HG03442 (cell line): ENCODE data around the gene COL9A1.

Experiments
- ATAC-seq: cut with Tn5 transposase; IDR thresholded peaks from one replicate; pipeline ENCODE4 v1.9.1; 2021; ENCODE audit warnings: mild to moderate bottlenecking, moderate library complexity; ENCODE audit not compliant: unreplicated experiment

COL9A1 gene

GRCh38 chr6:70289299-70289698 is 13.6 kb downstream of the COL9A1 start:
- no peak for ATAC-seq

GRCh38 chr6:70286905-70287304 is 16.0 kb downstream of the COL9A1 start:
- no peak for ATAC-seq

- ATAC-seq = no peak
Observed at GRCh38 chr6:70285201-70285600, 17.7 kb downstream of the COL9A1 start.

DNA sequence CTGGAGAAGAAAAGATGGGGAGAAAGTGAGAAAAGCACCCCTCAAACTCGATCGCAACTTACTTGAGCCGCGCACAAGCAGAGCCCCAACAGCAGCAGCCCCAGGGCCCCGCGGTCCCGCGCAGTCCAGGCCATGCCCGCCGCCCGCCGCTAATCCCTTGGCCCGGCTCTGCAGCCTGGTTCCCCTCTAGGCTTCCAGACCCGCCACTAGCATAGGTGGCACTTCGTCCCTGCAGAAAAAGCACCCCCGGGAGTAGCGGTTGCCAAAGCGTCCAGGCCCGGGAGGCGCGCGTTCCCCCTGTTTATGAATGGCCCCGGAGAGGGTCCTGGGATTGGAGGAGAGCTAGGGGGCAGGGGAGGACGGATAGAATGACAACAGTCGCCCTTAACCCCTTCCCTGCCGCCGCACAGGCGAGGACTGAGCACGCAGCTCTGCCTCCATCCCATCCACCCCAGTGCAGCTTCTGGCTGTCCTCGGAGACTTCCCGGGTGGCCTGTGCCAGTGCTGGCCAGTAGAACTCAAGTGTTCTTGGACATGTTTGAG is 19.9 kb downstream of the COL9A1 start:
- no peak for ATAC-seq

DNA sequence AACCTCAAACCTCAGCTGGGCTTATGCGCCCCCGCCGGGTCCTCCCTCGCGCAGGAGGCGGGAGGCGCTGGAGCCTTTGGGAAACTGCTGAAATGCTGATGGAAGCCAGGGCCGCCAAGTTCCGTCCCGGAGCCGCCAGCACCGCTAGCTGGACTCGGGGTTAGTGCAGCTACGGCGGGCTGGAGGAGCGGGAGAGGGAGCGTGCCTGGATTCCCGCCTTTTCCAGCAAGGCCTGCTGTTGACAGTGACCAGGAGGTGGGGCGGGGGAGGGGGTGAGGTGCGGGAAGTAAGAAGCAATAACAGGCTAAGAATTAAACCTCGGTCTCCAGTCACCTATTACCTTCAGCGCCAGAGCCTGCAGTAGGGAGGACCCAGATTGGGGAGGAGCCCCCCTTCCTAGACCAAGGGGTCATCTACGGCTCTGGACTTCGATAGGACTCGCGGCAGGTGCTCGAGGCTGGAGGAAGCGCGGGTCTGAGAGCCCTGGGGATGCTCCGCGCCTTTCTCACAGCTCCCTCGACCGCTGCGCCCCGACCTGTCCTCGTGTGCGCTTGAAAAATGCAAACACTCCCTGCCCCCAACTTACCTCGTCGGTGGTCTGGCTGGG is 20.5 kb downstream of the COL9A1 start:
- ATAC-seq = no peak

- no peak for ATAC-seq
Observed at GRCh38 chr6:70281923-70282311, 21.0 kb downstream of the COL9A1 start.

GRCh38 chr6:70280400-70280853 is 22.5 kb downstream of the COL9A1 start:
- ATAC-seq = no peak

DNA sequence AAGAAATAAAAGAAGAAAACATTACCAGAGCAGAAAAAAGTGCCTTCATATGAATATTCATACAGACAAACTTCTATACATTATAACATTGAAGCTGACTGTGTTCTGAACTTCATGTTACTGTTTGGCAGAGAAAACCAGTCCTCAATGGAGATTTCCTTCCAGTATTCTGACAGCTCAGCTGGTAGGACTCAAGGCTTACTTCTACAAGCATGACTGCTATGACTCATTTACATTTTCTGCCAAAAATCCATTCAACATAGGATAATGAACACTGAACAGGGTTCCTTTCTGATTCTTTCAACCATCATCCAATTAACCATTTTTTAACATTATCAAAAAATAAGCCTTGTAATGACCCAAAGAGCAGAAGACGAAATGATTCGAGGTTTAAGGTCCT is 25.4 kb downstream of the COL9A1 start:
- ATAC-seq = no peak

DNA sequence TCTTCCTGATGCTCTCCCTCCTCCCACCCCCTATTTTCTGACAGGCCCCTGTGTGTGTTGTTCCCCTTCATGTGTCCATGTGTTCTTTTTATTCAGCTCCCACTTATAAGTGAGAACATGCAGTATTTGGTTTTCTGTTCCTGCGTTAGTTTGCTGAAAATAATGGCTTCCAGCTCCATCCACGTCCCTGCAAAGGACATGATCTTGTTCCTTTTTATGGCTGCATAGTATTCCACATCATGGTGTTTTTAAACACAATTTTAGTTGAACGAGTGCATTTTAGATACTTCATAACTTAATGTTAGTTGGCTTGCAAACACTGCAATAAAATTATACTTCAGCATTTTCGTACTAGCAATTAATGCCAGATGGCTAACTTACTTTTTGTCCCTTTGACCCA is 28.5 kb downstream of the COL9A1 start:
- ATAC-seq = no peak

DNA sequence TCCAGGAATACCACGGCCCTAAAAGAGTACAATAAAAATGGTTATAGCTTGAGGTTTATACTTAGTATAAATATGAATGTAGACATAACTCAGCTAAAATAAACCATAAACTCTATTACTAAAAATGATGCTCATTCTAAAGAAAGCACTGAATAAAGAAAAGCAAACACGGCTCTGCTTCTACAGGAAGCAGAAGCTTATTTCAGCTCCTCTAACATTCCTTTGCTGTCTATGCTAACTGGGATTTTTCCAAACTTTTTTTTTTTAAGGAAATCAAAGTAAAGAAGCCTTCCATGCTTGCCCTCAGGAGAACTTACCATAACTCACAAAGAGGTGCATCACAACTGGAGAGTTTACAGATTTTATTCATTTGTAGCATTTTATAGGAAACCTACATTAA is 30.8 kb downstream of the COL9A1 start:
- no peak for ATAC-seq

DNA sequence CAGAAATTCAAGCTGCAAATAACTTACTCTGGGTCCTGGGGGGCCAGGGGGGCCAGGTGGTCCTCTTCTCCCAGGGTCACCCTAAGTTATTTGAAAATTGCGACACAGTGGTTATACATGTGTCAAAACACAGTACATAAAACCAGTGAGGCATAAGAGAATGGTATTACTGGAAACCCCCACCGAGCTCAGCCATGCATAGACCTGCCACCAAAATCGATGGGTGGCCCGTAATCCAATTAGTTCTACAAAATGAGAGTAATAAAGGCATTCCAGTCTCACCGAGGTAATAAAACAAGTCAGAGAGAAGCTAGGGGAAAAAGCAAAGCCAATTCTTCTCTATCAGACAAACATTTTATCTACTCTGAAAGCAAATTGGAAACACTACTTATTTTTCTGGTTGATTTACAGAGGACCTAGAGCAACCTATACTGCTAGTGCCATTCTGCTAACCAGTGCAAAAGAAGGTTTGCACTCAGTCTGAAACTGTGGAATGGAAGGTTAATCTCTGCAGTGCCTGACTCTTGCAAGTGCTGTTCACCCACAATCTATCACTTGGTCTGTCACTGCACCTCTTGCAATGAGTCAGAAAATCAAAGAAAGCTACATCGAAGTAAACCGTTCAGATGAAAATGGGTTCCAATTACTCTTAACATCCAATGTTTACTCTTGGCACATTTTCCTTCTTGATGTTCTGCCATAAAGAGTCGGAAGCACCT is 32.4 kb downstream of the COL9A1 start:
- ATAC-seq = no peak

GRCh38 chr6:70266142-70266541 is 36.7 kb downstream of the COL9A1 start:
- ATAC-seq = no peak

GRCh38 chr6:70264306-70264705 is 38.6 kb downstream of the COL9A1 start:
- no peak for ATAC-seq

- no peak for ATAC-seq
Observed at GRCh38 chr6:70258483-70258882, 44.4 kb downstream of the COL9A1 start.

DNA sequence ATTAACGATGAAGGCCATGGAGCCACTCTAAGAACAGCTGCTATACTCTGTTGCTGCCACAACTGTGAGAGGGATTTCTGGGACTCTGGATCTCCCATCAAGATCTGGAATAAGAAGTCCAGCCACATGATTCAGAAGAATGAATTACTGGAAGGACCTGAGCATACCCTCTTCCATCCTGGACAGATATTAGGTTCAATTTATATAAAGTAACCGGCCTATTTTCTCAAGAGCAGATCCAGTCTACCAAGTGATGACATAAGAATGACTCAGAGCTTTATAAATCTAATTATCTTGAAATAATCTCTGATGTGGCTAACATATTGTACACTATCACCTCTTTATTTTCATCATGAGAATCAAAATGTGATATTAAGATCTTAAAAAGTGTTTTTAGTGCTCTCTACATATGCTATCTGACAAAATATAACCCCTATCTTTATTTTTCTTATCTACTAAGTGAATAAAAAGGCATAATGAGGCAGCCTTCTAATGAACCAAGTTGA is 45.1 kb downstream of the COL9A1 start:
- no peak for ATAC-seq

DNA sequence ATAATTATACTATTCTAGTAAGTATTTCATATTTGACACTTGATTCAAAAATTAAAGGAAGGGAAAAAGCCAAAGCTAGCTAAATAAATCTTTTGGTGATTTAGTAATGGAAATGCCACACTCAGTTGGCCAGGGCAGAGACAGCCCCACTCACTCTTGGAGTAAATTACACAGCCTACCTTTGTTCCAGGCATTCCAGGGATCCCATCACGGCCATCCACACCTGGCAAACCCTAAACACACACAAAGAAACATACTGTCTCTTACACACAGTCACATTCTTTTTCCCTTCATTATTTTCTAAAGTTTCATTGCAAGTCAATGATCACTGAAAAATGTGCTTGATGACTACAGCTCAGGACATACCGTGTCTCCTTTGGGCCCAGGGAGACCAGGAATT is 48.1 kb downstream of the COL9A1 start:
- no peak for ATAC-seq

DNA sequence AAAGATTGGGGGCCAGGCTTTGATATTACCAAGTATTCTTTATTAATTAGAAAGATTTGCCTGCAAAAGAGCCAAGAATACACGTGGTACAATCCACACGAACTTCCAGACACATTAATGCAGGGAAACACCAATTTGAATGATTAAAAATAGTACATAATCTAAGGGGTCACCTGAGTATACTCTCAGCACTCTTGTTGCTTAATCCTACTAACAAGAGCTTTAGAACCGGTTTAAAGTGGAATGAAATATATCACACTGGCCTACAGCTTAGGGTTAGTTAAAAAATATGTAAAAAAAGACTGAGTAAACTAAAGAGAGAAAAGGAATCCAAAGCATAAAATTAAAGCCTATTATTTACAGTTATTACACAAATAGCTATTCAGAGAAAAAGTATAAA is 49.0 kb downstream of the COL9A1 start:
- no peak for ATAC-seq

DNA sequence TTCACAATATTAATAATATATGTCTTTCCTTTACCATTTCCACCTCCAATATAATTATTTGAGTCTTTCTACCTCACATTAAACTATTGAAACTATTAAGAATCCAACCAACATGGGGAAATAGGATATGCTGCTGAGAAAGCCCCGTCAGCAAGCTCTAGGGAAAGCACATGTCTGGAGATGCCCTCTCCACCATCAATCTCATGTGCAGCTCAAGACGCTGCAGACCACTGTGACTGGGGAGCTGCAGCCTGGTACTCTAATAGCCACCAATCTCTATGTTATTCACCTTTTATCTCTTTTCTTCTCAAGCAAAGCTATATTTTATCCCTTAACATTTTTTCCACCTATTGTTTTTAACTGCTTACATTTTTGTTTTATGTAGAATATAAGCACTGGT is 50.3 kb downstream of the COL9A1 start:
- ATAC-seq = no peak

DNA sequence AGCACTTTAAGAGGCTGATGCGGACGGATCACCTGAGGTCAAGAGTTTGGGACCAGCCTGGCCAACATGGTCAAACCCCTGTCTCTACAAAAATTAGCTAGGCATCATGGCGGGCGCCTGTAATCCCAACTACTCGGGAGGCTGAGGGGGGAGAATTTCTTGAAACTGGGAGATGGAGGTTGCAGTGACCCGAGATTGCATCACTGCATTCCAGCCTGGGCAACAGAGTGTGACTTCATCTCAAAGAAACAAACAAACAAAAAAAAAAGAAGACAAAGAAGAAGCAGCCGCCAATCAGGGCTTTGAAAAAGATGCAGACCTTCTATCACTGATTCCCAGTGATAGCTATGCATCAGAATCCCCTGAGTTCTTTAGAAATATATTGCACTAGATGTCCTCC is 56.8 kb downstream of the COL9A1 start:
- ATAC-seq = no peak

GRCh38 chr6:70241991-70242420 is 60.9 kb downstream of the COL9A1 start:
- ATAC-seq = no peak

DNA sequence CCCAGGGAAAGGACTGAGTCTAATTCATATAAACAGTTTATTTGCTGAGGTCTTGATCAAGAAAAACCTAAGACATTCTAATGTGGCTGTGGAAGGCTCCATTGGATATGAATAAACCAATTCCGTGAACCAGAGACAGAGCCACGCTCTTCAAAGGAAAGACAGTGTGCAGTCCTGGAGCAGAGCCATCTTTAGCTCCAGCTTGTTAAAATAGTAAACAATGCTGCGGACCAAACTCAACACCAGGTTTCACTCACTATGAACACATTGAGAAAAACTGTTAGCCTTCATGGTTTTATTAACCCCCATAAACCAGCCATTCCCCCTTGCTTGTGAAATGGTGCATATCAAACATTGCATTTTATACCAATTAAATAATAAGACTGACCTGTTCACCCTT is 61.9 kb downstream of the COL9A1 start:
- ATAC-seq = no peak

GRCh38 chr6:70236343-70236742 is 66.5 kb downstream of the COL9A1 start:
- ATAC-seq = no peak
